HG02981 (cell line): Measurements from ENCODE around the gene MRPS9.

Experiments used
- ATAC-seq: cut with Tn5 transposase; IDR thresholded peaks from one replicate; pipeline ENCODE4 v1.9.1; 2021; ENCODE audit warnings: mild to moderate bottlenecking, moderate library complexity; ENCODE audit not compliant: unreplicated experiment

Gene MRPS9

GRCh38 chr2:105118960-105119359, 81.1 kb downstream of the MRPS9 start:
- no peak for ATAC-seq

DNA sequence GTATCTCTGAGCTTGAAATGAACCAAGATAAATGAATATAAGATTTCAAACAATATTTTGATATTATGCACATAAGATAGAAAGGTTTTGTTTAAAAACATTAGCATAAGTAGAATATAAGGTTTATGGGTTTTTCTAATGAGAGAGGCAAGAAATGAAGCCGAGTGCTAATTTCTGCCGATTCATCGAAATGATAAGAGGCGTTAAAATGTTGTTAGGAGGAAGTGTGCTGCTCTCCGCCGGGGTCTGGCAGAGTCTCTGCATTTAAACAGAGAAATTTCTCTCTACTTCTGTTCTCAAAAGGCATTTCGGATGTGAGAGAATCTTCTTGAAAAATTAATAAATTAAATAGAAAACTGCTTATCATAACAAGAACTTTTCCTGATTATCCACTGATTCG, 83.6 kb downstream of the MRPS9 start:
- ATAC-seq = no peak

DNA sequence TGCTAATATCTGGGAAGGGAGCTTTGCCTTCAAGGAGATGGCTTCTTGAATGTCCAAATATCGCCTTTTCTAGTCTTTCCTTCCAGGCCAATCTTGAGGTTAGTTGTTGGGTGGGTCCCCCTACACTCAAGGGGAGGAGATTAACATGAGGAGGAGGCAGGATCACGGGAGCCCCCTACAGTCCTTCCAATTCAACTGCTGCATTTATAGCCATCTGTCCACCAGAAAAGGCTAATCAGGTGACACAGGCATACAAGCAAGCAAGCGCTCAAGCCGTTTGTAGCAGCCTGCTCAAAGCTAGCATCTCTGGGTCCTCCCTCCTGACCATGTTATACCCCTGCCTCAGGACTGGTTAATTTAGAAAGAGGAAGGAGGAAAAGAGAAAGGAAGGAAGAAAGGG, 87.6 kb downstream of the MRPS9 start:
- no peak for ATAC-seq

GRCh38 chr2:105125920-105126319, 88.1 kb downstream of the MRPS9 start:
- no peak for ATAC-seq

DNA sequence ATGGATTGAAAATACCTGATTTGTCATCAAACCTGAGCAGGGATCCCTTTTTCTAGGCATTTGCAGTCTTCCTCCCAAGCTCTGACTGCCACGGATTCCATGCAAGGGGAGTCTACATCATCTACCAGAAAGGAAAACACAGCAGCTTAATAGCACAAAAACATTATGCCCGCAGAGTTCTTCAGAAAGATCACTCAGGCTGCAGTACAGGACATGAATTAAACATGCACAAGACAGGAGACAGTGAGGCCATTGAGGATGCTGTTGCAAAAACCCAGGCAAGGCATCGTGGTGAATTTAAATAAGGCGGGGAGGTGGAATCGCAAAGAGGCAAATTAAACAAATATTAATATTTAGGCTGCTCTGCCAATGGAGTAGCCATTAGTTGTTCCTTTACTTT, 88.5 kb downstream of the MRPS9 start:
- ATAC-seq = no peak

DNA sequence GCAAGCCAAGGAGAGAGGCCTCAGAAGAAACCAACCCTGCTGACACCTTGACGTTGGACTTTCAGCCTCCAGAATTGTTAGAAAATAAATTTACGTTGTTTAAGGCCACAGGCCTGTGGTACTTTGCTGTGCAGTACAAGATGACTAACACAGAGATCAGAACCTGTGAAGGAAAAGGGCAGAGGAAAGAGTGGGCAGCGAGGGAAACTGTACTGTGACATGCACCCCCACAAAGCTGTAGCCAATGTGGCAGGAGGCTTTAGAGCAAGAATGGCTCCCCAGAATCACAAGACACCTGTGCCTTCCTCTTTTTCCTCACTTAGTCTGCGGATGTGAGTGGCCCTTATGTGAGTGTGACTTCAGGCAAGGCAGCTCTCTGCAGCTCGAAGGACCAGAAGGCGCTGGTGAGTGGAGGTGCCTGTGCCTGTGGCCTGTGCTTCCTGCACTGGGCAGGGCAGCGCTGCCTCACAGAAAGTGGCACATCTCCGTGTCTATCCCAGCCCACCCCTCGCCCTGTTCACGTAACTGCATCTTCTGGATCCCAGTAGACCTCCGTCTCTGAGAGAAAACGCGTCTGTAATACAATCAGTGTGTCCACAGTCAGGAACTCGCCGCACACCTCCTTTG, 89.5 kb downstream of the MRPS9 start:
- no peak for ATAC-seq

DNA sequence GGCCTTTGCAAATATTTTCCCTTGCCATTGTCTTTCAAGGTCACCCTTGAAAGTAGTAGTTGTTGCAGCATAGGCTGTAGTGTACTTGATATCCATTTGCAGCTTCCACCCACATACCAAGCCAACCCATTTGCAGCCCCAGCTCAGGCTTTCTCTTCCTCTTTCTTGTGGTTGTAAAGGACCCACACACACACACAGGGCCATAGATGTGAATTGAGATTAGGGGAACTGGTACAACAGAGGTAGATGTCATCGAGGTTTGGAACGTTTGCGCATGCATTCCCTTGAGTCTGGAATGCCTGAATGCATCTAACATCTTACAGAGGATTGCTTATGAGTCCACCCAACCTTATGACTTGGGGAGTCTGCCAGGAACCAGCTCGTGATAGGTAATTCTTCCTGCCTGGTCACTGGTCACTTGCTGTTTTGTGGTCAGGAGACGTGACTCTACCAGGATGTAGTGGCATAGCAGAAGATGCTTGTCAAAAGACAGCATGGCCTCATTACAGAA, 91.9 kb downstream of the MRPS9 start:
- ATAC-seq = peak; percentile 93

GRCh38 chr2:105130546-105130945, 92.7 kb downstream of the MRPS9 start:
- ATAC-seq = no peak

GRCh38 chr2:105134081-105134480, 96.2 kb downstream of the MRPS9 start:
- no peak for ATAC-seq

- ATAC-seq = no peak
Observed at GRCh38 chr2:105135436-105135835, 97.6 kb downstream of the MRPS9 start.

- no peak for ATAC-seq
Observed at GRCh38 chr2:105136394-105136793, 98.5 kb downstream of the MRPS9 start.

GRCh38 chr2:105138643-105139042, 100.8 kb downstream of the MRPS9 start:
- no peak for ATAC-seq

GRCh38 chr2:105139556-105140239, 101.8 kb downstream of the MRPS9 start:
- no peak for ATAC-seq

DNA sequence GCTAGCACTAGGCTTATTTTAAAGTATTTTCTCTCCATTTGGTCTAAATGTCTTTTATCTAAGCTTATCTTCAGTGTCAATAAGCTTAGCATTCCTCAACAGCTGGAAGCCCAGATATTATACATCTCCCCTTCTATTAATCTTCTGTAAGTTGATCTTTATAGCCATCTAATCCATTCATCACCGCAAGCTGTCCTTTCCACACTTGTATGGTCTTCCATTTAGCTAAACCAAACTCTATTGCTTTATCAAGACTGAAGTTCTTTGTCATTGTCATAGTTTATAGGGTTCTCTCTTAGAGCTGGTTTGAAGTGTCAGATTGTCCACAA, 102.3 kb downstream of the MRPS9 start:
- no peak for ATAC-seq

DNA sequence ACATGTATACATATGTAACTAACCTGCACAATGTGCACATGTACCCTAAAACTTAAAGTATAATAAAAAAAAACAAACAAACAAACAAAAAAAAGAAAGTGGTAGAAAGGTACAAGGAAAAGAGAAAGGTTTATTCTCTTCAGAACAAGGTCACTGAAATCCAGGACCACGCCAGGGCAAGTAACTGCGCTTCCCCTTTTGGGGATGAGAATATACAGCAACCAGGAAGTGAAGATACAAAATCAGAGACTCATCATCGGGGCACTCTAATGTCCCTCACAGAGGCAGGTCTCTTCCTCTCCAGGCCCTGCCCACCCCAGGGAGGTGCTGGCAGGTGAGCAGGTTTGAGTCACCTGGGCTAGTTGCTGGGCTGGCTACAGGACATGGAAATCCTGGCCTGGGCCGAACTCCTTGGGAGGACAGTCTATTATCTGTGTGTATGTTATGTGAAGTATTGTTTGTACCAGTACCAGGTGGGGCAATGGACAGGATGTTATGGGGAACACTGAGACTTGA, 103.3 kb downstream of the MRPS9 start:
- ATAC-seq = no peak

DNA sequence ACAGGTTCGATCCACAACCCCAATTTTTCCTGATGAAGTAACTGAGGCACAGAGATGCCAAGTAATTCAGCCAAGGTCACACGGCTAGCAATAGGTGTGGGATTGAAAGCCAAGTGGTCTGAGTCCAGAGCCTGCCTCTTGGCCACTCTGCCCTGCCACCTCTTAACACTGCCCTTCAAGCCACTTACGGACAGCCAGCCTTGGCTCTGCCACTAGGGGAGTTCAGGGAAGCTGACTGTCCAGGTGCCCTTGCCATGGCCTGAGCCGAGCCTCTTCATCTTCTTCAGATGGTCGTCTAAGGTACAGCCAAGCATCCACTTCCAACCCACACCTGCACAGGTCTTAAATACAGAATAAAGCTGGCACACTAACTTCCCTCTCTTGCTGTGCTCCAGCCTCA, 104.4 kb downstream of the MRPS9 start:
- no peak for ATAC-seq

GRCh38 chr2:105143094-105143466, 105.2 kb downstream of the MRPS9 start:
- ATAC-seq = no peak

DNA sequence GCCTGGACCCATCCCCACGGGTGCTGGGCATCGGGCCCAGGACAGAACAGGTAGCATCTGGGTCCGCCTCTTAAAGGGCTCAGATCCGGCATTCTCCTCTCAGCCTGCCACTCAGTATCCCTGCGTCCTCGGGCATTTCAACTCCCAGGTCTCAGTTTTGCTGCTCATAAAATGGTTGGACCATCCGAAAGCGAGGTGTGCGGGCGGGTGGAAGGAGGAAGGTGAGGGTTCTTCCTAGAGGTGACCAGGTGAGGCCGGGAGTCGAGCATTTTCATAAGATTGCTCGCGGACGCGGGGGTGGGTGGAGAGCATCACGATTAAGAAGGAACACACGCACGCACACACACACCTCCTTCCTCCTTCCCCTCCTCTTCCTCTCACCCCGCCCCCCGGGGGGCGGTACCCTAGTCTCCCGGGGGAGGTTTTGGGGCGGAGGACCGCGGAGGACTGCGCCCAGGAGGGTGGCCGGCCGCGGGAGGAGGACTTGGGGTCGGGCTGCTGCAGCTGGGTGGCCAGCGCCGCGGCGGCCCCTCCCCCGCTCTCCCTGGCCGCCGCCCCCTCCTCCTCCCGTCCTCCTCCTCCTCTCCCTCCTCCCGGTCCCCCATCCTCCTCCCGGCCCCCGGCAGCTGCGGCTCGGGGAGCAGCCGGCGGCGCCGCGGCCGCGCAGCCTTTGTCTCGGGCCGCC, 105.7 kb downstream of the MRPS9 start:
- ATAC-seq = no peak

- no peak for ATAC-seq
Observed at GRCh38 chr2:105144152-105144940, 106.5 kb downstream of the MRPS9 start.

DNA sequence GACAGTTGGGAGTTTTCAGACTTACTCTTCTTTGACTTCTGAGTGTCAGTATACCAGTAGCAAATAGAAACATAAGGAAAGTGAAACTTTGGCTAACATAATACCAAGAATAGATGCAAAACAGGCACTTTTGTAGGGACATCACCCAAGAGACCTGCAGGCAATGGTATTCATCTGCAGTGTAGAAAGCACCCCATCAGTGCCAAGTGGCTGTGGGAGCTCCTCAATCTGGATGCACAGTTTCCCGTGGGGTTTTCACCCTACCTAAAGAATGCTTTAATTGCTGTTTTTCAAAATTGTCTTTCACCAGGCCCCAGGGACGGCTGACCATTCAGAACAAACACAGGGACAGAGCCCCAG, 107.1 kb downstream of the MRPS9 start:
- peak; percentile 42 for ATAC-seq

- ATAC-seq = no peak
Observed at GRCh38 chr2:105149272-105149671, 111.4 kb downstream of the MRPS9 start.
